Activated CD8-positive, alpha-beta memory T cell treated with anti-CD3 and anti-CD28 coated beads, Interleukin-2, amount 50 U/mL, for 4 hours (primary cell): Measurements from ENCODE around the gene PRDM15.

Experiments
- DNase-seq: peaks from one replicate; pipeline ENCODE4 v3.0.0-alpha.2; 2020

Gene PRDM15

GRCh38 chr21:41861255-41861654 is 17.9 kb downstream of the PRDM15 start:
- no peak for DNase-seq

GRCh38 chr21:41859297-41859980 is 19.7 kb downstream of the PRDM15 start:
- DNase-seq: no peak

GRCh38 chr21:41858466-41859296 is 20.5 kb downstream of the PRDM15 start:
- DNase-seq: no peak

GRCh38 chr21:41857771-41858300 is 21.3 kb downstream of the PRDM15 start:
- no peak for DNase-seq

GRCh38 chr21:41856572-41856971 is 22.6 kb downstream of the PRDM15 start:
- DNase-seq: no peak

- no peak for DNase-seq
Observed at GRCh38 chr21:41854426-41854995, 24.6 kb downstream of the PRDM15 start.

GRCh38 chr21:41852929-41853320 is 26.2 kb downstream of the PRDM15 start:
- DNase-seq: no peak

GRCh38 chr21:41852151-41852928 is 26.8 kb downstream of the PRDM15 start:
- no peak for DNase-seq

- no peak for DNase-seq
Observed at GRCh38 chr21:41851090-41851790, 27.9 kb downstream of the PRDM15 start.

- DNase-seq: no peak
Observed at GRCh38 chr21:41850085-41850484, 29.1 kb downstream of the PRDM15 start.

GRCh38 chr21:41848958-41849580 is 30.1 kb downstream of the PRDM15 start:
- no peak for DNase-seq

- DNase-seq: no peak
Observed at GRCh38 chr21:41848533-41848932, 30.6 kb downstream of the PRDM15 start.

GRCh38 chr21:41847066-41847804 is 31.9 kb downstream of the PRDM15 start:
- no peak for DNase-seq

- DNase-seq: no peak
Observed at GRCh38 chr21:41846536-41846935, 32.6 kb downstream of the PRDM15 start.

GRCh38 chr21:41846033-41846317 is 33.2 kb downstream of the PRDM15 start:
- DNase-seq: no peak

- no peak for DNase-seq
Observed at GRCh38 chr21:41845310-41846032, 33.7 kb downstream of the PRDM15 start.

- DNase-seq: no peak
Observed at GRCh38 chr21:41843584-41843983, 35.6 kb downstream of the PRDM15 start.

- DNase-seq: no peak
Observed at GRCh38 chr21:41840880-41841279, 38.3 kb downstream of the PRDM15 start.

GRCh38 chr21:41839387-41840000 is 39.6 kb downstream of the PRDM15 start:
- DNase-seq: no peak

GRCh38 chr21:41837756-41838297 is 41.3 kb downstream of the PRDM15 start:
- no peak for DNase-seq
